22Rv1 (cell line): Measurements from ENCODE around the gene EIF6.

Experiments
- H3K27ac ChIP-seq: fragments of 450-650 bp; 2 replicates; pipeline ENCODE4 v1.5.1; 2017
- ZFX ChIP-seq: fragments of 450-650 bp; IDR thresholded peaks from 2 replicates; pipeline ENCODE4 v1.6.1; 2017; ENCODE audit warnings: antibody characterized with exemption, borderline replicate concordance

EIF6 gene

DNA sequence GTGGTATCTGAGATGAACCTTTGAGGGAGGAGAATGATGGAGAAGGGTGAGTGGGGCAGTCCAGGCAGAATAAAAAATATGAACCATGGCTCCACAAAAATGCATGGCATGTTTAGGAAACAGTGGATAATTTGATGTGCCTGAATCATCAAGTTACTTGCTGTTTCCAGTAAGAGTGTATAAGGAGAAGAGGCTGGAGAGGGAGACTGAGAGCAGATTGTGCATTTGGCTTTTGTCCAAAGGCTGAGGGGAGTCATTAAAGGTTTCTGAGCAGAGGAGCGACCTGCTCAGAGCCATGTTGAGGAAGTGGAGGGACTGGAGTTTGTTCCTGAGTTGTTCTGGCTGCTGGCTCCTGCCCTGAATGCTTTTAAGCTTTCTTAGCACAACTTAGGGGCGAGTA lies 52.0 kb downstream of the EIF6 start:
- no peak for TF ChIP-seq ZFX
- no peak overlapping the region for H3K27ac ChIP-seq
